ENCODE results near the gene C6orf141.

DNA sequence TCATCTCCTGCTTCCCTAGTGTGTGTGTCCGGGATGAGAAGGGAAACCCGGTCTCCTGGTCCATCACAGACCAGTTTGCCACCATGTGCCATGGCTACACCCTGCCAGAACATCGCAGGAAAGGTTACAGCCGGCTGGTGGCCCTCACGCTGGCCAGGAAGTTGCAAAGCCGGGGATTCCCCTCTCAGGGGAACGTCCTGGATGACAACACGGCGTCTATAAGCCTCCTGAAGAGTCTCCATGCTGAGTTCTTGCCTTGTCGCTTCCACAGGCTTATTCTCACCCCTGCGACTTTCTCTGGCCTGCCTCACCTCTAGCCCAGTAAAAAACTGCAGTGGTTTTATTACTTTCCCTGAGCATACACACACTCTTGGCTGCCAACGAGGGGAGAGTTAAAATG is 23.9 kb upstream of the C6orf141 start:
- no peak for TF ChIP-seq TCF7 (IDR thresholded peaks at IDR 0.05; ENCODE audit: borderline replicate concordance)
- no peak for TF ChIP-seq MYC (IDR thresholded peaks at IDR 0.05; ENCODE audit: insufficient read depth, insufficient read length, insufficient replicate concordance, low read length, severe bottlenecking)
